SK-N-SH (cell line): ENCODE results near the gene HCRTR2.

Source experiments
- CHD2 ChIP-seq: fragments of 150-350 bp; IDR thresholded peaks from 2 replicates; pipeline ENCODE4 v1.6.1; 2018; ENCODE audit warnings: low read length; ENCODE audit not compliant: partially characterized antibody
- EP300 ChIP-seq, 2 experiments: IDR thresholded peaks; 2 replicates each; pipeline versions ENCODE4 v1.4.0 to v1.6.1; 2012; ENCODE audit warnings: borderline replicate concordance in 1 of 2, low read depth in 1 of 2, low read length in 1 of 2
- EZH2phosphoT487 ChIP-seq: fragments of 200-600 bp; sonication (generic); IDR thresholded peaks from 2 replicates; pipeline ENCODE4 v1.6.1; 2017; ENCODE audit warnings: low read depth, mixed run types, mild to moderate bottlenecking, antibody characterized with exemption, moderate library complexity, borderline replicate concordance
- GABPA ChIP-seq: IDR thresholded peaks from 2 replicates; pipeline ENCODE4 v1.4.0; 2012; ENCODE audit warnings: low read depth, mild to moderate bottlenecking
- RFX5 ChIP-seq: IDR thresholded peaks from 2 replicates; pipeline ENCODE4 v1.6.1; 2012; ENCODE audit warnings: mild to moderate bottlenecking, improper control_type of control experiment, low read length
- RXRA ChIP-seq: IDR thresholded peaks from 2 replicates; pipeline ENCODE4 v1.4.0; 2012; ENCODE audit warnings: low read depth, mild to moderate bottlenecking, borderline replicate concordance
- SIN3A ChIP-seq: IDR thresholded peaks from 2 replicates; pipeline ENCODE4 v1.6.1; 2012; ENCODE audit warnings: low read depth, mild to moderate bottlenecking, low read length, moderate library complexity, borderline replicate concordance
- TEAD4 ChIP-seq: IDR thresholded peaks from 2 replicates; pipeline ENCODE4 v1.4.0; 2012; ENCODE audit warnings: mild to moderate bottlenecking, borderline replicate concordance; ENCODE audit not compliant: insufficient read depth
- TF ChIP-seq, protein P1 (sequence below): fragments of 200-600 bp; sonication (generic); IDR thresholded peaks from 2 replicates; pipeline ENCODE4 v1.6.1; 2017; ENCODE audit warnings: antibody characterized with exemption, mild to moderate bottlenecking, moderate library complexity
- TF ChIP-seq, protein P2 (sequence below): fragments of 150-350 bp; IDR thresholded peaks from 2 replicates; pipeline ENCODE4 v1.6.1; 2017; ENCODE audit warnings: antibody characterized with exemption, low read length, low read depth, borderline replicate concordance

DNA sequence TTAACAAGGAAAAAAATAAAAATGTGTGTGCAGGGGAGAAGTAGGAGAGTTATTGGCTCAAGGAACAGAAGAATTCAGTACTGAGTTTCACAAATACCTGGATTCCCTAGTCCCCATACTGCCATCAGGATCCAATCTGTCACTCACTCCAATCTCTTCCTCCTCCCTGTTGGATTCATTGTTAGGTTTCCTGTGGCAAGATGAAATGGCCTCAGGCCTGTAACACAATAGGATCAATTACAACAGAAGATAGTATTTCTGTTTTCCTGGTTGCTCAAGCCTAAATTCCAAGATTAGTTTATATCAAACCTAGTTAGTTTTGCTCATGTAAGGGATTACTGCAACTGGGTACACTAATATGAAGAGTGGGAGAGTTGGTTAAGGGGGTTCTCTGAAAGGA lies 24.4 kb downstream of the HCRTR2 start:
- TF ChIP-seq SIN3A (no peak), TEAD4 (no peak), CHD2 (no peak), RXRA (no peak), EP300 (IDR thresholded peaks at IDR 0.05; ENCODE audit: borderline replicate concordance in 1 of 2, low read depth in 1 of 2, low read length in 1 of 2) (no peak), RFX5 (no peak), GABPA (no peak), EZH2phosphoT487 (no peak)
- TF ChIP-seq, protein P1, sequence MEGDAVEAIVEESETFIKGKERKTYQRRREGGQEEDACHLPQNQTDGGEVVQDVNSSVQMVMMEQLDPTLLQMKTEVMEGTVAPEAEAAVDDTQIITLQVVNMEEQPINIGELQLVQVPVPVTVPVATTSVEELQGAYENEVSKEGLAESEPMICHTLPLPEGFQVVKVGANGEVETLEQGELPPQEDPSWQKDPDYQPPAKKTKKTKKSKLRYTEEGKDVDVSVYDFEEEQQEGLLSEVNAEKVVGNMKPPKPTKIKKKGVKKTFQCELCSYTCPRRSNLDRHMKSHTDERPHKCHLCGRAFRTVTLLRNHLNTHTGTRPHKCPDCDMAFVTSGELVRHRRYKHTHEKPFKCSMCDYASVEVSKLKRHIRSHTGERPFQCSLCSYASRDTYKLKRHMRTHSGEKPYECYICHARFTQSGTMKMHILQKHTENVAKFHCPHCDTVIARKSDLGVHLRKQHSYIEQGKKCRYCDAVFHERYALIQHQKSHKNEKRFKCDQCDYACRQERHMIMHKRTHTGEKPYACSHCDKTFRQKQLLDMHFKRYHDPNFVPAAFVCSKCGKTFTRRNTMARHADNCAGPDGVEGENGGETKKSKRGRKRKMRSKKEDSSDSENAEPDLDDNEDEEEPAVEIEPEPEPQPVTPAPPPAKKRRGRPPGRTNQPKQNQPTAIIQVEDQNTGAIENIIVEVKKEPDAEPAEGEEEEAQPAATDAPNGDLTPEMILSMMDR = no peak
- TF ChIP-seq, protein P2, sequence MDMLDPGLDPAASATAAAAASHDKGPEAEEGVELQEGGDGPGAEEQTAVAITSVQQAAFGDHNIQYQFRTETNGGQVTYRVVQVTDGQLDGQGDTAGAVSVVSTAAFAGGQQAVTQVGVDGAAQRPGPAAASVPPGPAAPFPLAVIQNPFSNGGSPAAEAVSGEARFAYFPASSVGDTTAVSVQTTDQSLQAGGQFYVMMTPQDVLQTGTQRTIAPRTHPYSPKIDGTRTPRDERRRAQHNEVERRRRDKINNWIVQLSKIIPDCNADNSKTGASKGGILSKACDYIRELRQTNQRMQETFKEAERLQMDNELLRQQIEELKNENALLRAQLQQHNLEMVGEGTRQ = no peak
